Measurements from ENCODE around the gene L3MBTL2. TPM values are rescaled to one million over a fixed set of nuclear protein-coding genes. Genes with fewer than 3 reads are reported as not detected.

Gene L3MBTL2
- total RNA-seq, 1 donor from 2014 or later: 26.4 TPM

DNA sequence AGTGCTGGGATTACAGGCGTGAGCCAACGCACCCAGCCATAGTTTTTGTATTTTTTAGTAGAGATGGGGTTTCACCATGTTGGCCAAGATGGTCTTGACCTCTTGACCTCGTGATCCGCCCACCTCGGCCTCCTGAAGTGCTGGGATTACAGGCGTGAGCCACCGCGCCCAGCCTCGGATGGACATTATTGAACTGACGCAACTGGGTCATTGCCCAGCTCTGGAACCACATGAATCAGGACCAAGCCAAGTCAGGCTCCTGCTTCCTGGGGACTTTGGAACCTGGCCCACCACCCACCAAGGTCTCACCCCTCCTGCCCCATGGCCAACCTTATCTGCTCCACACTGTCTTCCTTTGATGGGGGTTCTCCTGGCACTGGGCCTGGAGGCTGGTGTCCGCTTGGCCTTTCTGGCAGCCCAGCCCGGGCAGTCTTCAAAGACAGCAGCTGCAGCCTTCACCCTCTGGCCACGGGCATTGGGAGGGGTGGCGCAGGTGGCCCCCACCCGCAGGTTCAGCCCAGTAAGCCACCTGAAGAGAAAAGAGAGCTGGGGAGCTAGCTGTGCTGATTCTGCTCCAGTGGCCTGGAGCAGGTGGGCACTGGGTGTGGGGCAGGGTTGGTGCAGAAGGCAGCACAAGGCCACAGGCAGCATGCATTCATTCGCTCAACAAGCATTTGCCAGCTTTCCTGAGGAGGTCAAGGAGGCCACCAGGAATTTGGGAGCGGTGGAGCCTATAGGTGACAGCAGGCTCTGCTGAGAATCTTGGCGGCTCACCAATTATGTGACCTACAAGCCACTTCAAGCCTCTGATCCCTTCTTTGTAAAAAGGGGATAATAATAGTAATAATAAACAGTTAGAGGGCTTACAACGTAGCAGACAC lies 29.9 kb downstream of the L3MBTL2 start:
- Mint-ChIP-seq H3K36me3 (no peaks in the 10 kb centered on the region), H3K9me3 (no peaks in the 10 kb centered on the region), H3K4me3 (no peak overlapping the region), H3K4me1 (peaks cover 10% of the 10 kb centered on the region), H3K27ac (no peak overlapping the region), H3K27me3 (ENCODE audit: low read depth) (no peaks in the 10 kb centered on the region)
- DNase-seq (ENCODE audit: low spot score in 2 of 2, unreplicated experiment in 2 of 2): no peak
- TF ChIP-seq, protein P1, sequence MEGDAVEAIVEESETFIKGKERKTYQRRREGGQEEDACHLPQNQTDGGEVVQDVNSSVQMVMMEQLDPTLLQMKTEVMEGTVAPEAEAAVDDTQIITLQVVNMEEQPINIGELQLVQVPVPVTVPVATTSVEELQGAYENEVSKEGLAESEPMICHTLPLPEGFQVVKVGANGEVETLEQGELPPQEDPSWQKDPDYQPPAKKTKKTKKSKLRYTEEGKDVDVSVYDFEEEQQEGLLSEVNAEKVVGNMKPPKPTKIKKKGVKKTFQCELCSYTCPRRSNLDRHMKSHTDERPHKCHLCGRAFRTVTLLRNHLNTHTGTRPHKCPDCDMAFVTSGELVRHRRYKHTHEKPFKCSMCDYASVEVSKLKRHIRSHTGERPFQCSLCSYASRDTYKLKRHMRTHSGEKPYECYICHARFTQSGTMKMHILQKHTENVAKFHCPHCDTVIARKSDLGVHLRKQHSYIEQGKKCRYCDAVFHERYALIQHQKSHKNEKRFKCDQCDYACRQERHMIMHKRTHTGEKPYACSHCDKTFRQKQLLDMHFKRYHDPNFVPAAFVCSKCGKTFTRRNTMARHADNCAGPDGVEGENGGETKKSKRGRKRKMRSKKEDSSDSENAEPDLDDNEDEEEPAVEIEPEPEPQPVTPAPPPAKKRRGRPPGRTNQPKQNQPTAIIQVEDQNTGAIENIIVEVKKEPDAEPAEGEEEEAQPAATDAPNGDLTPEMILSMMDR (IDR thresholded peaks at IDR 0.05; ENCODE audit: unreplicated experiment): no peak

DNA sequence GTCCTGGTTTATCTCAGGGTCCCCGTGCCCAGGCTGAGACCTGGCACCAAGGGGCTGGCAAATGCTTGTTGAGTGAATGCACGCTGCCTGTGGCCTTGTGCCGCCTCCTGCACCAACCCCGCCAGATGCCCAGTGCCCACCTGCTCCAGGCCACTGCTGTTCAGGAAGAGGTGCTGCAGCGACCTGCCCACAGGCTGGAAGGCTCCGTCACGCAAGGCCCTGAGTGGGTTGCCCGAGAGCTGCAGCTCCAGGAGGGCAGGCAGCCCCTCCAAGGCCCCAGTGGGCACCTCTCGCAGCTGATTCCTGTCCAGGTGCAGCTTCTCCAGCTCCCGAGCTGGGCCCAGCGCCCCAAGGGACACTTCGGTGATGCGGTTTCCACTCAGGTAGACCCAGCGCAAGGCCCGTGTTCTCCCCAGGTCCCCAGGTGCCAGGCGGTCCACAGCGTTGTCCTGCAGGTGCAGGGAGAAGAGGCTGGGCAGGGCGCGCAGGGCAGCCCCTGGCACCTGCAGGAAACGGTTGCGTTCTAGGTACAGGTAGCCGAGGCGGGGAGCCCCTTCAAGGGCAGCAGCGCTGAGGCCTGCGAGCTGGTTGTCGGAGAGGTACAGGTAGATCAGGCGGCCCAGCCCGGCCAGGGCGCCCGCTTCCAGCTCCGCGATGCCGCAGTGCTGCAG lies 32.1 kb downstream of the L3MBTL2 start:
- Mint-ChIP-seq H3K4me3 (peak overlapping the region; percentile 69), H3K4me1 (peaks cover 12% of the 10 kb centered on the region), H3K36me3 (no peaks in the 10 kb centered on the region), H3K27ac (peak overlapping the region; percentile 12), H3K27me3 (ENCODE audit: low read depth) (no peaks in the 10 kb centered on the region), H3K9me3 (no peaks in the 10 kb centered on the region)
- no peak for DNase-seq (ENCODE audit: low spot score in 2 of 2, unreplicated experiment in 2 of 2)
- TF ChIP-seq, protein P1 (IDR thresholded peaks at IDR 0.05; ENCODE audit: unreplicated experiment): peak; percentile 38

DNA sequence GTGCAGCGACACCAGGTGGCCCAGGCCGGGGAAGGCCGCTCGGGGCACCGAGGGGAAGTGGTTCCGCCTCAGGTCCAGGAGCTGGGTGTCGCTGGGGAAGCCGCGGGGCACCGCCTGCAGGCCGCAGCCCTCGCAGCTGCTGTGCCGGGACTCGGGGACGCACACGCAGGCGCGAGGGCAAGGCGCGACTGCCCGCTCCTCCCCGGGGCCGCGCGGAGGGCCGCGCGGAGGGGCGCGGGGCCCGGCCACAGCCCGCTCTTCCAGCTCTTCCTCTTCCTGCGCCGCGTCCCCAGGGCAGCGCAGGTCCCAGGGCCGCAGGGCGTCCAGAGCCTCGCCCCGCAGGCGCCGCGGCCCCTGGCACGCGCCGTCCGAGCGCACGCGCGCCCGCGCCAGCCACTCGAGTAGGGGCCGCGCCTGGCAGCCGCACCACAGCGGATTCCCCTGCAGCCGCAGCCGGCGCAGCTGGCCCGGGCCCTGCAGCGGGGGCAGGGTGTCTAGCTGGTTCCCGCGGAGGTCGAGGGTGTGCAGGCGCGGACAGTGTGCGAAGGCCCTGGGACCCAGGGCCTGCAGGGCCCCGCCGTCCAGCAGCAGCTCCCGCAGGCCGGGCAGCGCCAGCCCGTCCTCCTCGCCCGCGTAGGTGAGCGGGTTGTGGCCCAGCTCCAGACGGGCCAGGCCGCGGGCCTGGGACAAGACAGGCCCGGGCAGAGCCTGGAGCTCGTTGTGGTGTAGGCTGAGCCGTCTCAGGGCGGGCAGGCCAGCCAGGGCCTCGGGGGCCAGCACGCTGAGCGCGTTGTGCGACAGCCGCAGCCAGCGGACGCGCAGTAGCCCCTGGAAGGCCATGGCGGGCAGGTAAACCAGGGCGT lies 32.8 kb downstream of the L3MBTL2 start:
- TF ChIP-seq, protein P1 (IDR thresholded peaks at IDR 0.05; ENCODE audit: unreplicated experiment): no peak
- no peaks in the 10 kb centered on the region for H3K36me3 Mint-ChIP-seq
- no peaks in the 10 kb centered on the region for H3K27me3 Mint-ChIP-seq (ENCODE audit: low read depth)
- peaks cover 12% of the 10 kb centered on the region for H3K4me1 Mint-ChIP-seq
- no peak overlapping the region for H3K27ac Mint-ChIP-seq
- peak in 1 of 2 experiments; percentile 73 for DNase-seq (ENCODE audit: low spot score in 2 of 2, unreplicated experiment in 2 of 2)
- H3K9me3 Mint-ChIP-seq: no peaks in the 10 kb centered on the region
- H3K4me3 Mint-ChIP-seq: peak overlapping the region; percentile 69

DNA sequence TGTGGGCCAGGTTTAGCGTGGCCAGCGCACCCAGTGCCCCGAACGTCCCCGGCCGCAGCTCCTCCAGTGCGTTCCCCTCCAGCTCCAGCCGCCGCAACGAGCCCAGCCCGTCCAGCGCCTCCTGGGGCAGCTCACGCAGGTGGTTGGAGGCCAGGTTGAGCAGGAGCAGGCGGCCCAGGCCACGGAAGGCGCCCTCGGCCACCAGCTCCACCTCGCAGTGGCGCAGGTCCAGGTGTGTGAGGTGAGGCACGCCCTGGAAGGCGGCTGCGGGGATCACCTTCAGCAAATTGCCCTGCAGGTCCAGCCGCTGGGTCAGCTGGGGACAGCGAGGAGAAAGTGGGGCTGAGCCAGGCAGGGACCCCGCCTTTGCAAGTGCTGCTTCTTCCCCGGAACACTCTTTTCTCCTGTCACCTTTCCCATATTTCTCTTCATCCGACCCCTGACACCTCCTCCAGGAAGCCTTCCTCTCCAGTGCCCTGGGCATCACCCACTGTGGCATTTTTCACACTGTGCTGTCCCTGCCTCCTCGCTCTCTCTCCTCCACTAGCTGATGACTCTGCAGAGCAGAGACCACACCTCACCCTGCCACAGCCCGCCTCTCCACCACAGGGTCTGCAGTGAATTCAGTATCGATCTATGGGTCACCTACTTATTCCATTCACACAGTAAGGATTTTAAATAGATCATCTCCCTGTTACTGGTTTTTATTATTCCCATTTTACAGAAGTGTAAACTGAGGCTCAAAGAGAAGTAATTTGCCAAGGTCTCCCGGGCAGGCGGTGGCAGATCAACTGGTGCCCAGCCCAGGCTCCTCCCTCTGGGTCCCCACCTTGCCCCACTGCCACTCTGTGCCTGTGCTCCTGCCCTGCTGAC lies 33.7 kb downstream of the L3MBTL2 start:
- Mint-ChIP-seq H3K27me3 (ENCODE audit: low read depth) (no peaks in the 10 kb centered on the region), H3K36me3 (no peaks in the 10 kb centered on the region), H3K4me3 (peak overlapping the region; percentile 61), H3K9me3 (no peaks in the 10 kb centered on the region), H3K4me1 (peaks cover 12% of the 10 kb centered on the region), H3K27ac (peak overlapping the region; percentile 28)
- TF ChIP-seq, protein P1 (IDR thresholded peaks at IDR 0.05; ENCODE audit: unreplicated experiment): no peak
- DNase-seq (ENCODE audit: low spot score in 2 of 2, unreplicated experiment in 2 of 2): no peak

All from mesothelial cell of epicardium (in vitro differentiated cells).